HG03342 (cell line): ENCODE measurements around the gene AUTS2.

Source experiments
- ATAC-seq: cut with Tn5 transposase; IDR thresholded peaks from one replicate; pipeline ENCODE4 v1.9.1; 2021; ENCODE audit warnings: mild to moderate bottlenecking, moderate library complexity; ENCODE audit not compliant: unreplicated experiment

The AUTS2 gene

GRCh38 chr7:69837387-69838068 is 239.3 kb downstream of the AUTS2 start:
- ATAC-seq, result no peak

GRCh38 chr7:69839782-69840181 is 241.5 kb downstream of the AUTS2 start:
- peak; percentile 61 for ATAC-seq

GRCh38 chr7:69840248-69840647 is 242.0 kb downstream of the AUTS2 start:
- ATAC-seq, result no peak

DNA sequence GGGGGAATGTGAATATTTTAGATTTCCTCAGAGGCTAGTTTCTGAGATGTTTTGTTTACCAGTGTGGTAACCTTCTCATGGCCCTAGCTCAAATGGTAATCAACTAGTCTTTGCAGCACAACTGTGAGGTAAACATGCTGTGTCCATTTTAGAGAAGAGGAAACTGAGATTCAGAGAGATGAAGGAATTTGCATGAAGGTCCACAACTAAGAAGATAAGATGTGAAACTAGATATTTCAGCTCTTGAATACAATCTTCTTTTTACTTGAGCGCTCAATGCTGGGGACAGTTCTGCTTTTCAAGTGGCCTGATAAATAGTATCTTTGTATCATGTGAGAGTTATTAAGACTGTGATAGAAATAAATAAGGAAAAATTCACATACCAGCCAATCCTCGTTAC is 245.4 kb downstream of the AUTS2 start:
- ATAC-seq, result peak; percentile 43

GRCh38 chr7:69844264-69844868 is 246.1 kb downstream of the AUTS2 start:
- no peak for ATAC-seq

DNA sequence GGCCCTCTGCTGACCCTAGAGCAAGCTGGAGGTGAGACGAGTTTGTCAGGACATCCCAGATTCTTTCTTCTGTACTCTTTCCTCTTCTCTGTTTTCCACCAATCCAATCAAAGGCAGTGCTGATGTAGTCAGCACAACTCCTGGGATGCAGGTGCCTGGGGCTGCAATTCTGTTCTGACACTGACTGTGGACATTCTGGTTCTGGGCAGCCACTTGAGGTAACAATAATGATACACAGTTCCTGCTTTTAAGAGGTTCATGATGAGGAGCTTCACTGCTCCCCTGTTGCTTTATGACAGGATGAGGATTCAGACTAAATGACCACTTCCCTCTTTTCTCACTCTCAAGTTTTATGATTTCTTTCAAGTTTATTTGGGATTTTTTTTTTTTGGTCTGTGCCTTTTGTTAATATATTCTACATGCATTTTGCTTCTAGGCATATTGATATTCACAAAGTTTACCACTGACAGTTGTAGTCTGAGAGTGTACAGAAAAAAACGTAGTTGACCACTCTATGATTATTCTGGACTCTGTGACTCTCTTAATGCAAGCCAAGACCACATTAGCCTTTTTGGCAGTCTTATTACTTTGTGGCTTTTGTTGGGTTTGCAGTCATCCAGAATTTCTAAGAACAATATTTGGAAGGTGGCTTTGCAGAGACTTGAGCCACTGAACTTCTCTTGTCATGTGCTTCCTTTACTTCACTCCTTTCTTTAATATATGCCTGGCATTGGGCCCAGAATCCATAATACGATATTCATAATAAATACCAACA is 247.6 kb downstream of the AUTS2 start:
- ATAC-seq, result no peak

DNA sequence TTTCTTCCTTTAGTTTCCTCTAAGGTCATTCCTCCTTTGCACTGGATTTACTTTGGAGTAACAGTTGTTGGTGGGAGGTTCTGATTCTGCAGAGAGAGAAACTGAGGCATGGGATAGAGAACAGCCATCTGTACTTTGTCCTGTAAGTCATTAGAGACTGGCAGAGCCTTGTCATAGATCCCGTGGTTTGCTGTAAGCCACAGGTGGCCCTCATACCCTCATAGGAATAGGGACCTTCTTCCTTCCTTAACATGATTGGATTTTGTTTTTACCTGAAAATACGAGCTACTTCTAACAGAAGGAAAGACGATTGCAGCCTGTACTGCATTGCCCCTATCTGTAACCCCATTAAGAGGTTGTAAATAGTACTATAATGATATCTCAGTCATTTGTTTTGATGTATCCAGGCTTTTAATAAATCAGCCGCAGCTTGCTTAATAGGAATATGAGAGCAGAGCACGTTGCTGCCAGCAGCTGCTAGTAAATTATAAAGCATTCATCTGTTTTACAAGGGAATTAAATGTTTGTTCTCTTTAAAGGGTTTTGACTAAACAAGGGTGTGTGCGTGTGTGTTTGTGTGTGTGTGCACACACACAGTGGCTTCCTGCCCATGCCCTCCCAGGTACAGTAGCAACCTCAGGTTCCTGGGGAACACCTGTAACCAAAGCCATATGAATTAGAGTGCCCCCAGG is 249.8 kb downstream of the AUTS2 start:
- no peak for ATAC-seq

DNA sequence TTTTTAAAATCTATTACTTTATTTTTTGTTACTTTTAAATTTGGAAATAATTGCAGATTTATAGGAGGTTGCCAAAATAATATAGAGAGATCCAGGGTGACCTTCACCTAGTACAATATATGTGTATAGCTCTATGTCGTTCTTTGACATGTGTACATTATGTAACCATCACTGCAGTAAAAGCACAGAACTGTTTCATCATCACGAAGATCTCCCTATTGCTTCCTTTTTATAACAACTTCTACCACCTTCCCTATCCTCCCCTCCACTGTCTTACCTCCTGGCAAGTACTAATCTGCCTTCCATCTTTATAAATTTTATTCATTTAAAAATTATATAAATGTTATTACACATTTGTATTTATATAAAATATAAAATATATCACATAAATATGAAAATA is 251.0 kb downstream of the AUTS2 start:
- ATAC-seq, result no peak

- ATAC-seq, result no peak
Observed at GRCh38 chr7:69857014-69857413, 258.7 kb downstream of the AUTS2 start.

DNA sequence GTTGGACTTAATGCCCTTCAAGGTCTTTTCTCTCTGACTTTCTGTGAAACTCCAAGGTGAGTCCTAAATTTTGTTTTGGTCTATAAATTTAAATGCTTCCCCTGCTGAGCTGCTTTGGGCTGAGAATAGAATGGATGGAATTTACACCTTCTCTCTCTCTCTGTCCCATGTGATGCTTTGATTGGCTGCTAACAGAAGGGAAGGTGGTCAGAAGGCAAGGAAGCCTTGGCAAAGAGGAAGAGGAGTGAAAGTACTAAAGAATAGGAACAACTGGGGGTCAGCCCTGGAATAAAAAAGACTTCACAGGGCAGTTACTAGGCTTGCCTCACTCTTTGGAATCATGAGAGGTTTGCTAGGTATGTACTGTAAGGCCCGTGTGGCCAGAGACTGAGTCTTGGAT is 260.2 kb downstream of the AUTS2 start:
- no peak for ATAC-seq

DNA sequence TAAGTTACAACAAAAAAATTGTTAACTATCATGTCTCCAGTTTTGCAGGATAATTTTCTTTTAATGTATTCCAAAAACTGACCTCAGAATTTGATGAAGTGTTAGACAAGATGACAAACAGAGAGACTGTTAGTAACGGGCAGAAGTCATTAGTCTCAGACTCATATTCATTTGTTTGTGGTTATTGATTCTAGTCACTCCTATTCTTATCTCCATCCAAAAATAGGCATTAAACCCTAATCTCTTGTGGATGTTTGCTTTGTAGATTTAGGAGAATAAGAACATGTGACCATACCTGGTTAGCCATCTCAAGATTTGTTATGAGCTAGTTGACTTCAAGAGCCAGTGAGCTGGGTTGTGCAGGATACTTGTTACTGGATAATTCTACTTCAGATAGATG is 261.1 kb downstream of the AUTS2 start:
- ATAC-seq, result no peak

- no peak for ATAC-seq
Observed at GRCh38 chr7:69860486-69860885, 262.2 kb downstream of the AUTS2 start.

DNA sequence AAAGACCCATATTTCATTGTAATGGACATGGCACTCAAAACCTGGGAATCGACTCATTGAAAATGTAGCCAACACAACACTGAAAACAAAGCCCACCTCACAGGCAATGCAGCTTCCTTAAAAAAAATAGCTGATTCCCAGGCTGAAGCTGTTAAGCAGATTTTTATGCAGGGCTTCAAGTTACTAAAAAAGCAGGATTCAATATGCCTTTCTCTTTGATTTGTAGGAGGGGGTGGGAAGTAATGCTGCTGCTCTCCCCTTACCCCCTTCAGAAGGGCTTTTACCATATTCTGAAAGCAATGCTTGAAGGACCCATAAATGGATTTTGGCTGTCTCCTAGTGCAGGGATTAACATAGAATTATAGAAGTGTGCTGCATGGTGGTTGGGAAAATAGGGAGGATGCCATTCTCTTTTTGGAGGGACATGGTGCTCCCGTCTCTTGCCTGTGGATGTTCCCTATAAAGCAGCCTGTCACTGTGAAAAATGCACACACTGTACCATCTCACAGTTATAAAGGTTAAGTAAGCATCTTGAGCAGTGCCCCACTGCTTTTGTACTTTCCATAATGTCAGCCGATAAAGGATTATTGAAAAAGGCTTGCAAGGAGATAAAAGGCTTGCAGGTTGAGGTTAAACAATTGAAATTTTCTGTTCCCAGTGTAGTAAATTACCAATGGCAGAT is 262.8 kb downstream of the AUTS2 start:
- ATAC-seq, result no peak

DNA sequence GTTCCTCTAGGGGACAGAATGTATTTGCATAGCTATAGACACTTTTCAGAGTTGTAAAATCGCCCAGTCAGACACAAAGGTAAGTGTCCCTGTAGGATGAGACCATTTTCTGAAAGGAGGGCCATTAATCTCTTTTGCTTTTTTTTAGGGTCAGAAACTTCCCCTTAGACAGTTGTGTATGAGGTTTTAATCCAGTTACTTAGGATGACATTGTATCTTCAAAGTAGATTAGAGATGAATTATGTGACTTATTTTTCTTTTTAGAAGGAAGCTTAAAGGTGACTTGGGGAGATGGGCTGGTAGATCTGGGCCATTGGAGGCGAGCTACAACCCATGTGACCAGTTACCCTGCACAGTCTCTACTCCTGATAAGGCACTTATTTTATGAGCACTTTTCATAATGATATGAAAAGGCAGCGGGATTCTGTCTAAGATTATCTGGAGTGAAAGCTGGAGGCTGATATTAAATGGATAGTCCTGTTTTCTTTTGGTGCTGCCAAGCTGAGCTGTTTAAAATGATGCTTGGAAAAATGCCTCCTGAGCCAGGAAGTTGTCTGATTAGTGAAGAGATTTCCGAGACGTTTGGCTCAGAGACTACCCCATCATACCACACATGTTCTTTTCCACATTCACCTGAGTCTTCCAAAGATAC is 264.3 kb downstream of the AUTS2 start:
- ATAC-seq, result no peak

GRCh38 chr7:69864274-69864673 is 266.0 kb downstream of the AUTS2 start:
- ATAC-seq, result no peak

GRCh38 chr7:69864822-69865221 is 266.5 kb downstream of the AUTS2 start:
- peak; percentile 46 for ATAC-seq

- no peak for ATAC-seq
Observed at GRCh38 chr7:69868921-69869320, 270.6 kb downstream of the AUTS2 start.

DNA sequence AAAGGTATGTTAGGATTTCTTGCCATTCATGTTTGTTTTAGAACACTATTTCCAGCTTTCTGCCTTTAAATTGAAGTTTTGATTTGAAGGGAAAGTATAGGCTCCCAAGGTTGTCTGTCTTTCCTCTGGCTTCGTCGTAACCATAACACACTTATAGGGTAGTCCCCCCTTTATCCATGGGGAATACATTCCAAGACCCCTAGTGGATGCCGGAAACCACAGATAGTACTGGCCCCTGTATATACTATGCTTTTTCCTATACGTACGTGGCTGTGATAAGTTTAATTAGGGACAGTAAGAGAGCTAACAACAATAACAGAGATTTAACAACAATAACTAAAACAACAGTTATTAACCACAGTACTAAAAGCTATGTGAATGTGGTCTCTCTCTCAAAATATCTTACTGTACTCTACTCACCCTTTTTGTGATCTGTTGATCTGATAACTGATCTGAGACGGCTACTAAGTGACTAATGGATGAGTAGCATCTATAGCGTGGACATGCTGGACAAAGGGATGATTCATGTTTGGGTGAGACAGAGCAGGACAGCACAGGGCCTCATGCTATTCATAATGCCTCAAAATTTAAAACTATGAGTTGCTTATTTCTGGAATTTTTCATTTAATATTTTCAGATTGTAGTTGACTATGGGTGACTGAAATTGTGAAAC is 273.1 kb downstream of the AUTS2 start:
- ATAC-seq, result no peak

- ATAC-seq, result no peak
Observed at GRCh38 chr7:69871886-69872569, 273.8 kb downstream of the AUTS2 start.
